Occipital lobe (tissue), 2 donors: ENCODE results near the gene CRIP3. TPM values are rescaled to one million over a fixed set of nuclear protein-coding genes. Genes with fewer than 3 reads are reported as not detected.
"Not testable (repeated sequence)": the region's sequence is repeated elsewhere in the genome, so short reads cannot be mapped to it uniquely, and the experiment has no call there.

ENCODE experiments used
- DNase-seq: peaks from one replicate; lab custom pipeline; 2025; lab: John Stamatoyannopoulos, UW
- total RNA-seq: library from RNA; depleted of rRNA; stranded (reverse); fragments of >200 nt; gene quantifications from one replicate; pipeline ENCODE4 v1.2.3, GENCODE V29; 2014

Gene CRIP3, protein sequence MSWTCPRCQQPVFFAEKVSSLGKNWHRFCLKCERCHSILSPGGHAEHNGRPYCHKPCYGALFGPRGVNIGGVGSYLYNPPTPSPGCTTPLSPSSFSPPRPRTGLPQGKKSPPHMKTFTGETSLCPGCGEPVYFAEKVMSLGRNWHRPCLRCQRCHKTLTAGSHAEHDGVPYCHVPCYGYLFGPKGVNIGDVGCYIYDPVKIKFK
- 3.9 TPM for total RNA-seq

DNA sequence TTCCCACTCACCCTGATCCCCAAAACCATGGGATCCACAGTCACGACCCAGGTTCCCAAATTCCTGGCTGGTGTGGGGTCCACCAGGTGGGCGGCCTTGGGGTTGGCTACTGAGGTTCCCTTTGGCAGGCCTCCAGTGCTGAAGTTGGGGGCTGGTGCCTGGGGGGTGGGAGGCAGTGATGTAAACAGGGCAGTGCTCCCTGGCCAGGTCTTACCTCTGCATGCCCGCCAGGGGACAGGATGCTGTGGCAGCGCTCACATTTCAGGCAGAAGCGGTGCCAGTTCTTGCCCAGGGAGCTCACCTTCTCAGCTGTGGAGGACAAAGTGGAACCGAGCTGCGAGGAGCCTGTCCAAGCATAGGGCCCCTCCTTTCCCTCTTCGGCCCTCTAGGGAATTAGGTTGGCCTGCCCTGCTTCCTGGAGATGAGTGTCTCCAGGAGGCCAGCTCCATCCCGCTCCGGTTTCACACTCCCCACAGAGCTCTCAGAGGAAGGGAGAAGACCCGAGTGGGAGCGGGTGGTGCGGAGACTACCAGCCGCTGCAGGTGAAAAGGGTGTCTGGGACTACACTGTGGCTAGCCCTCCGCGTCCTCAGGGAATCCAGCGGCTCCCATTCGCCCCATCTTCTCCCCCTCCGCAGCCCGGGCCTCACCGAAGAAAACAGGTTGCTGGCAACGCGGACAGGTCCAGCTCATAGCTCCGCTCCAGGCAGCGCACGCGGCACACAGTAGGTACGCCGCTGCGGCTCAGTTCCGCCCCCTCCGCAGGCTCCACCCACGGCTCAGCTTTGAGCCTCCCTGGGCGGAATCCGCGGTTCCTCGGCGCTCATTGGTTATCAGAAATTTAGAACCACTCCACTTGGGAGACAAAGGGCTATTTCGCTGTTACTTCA lies at the start of gene CRIP3:
TSS of gene CRIP3 (minus strand) at position 726 of the 889 bp plus-strand sequence. CDS start at position 692, 34 bp downstream.
- peak; percentile 41 for DNase-seq

DNA sequence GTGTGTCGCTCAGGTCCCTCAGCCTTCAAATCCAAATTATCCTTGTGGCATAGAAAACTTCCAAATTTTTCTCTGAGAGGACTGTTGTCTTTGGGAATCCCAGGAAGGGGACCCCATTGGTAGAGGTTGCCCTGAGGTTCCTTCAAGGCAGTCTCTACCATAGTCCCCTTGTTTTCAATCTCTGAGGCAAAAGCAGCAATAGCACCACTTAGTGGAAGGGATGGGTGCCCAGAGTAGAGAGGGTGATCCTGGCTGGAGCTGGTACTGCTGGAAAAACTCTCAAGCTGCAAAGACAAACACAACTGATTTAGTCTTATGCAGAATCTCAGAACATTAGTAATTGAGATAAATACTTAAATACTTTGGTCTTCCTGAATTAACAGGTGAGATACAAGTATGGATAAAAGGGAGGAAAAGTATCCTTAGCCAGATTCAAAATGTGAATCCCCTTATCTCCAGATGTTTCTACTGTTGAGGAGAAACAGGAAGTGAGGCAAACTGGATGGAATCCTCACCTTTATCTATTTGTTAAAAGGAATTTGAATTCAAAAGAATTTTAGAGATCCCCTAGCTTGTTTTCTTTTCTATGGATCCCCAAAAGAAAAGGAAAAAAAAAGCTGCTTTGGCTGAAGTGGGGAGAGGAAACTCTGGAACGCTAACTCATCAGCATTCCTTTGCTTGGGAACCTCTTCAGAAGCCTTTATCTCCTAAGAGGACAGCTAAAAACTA lies 47.4 kb upstream of the CRIP3 start:
- DNase-seq = no peak

DNA sequence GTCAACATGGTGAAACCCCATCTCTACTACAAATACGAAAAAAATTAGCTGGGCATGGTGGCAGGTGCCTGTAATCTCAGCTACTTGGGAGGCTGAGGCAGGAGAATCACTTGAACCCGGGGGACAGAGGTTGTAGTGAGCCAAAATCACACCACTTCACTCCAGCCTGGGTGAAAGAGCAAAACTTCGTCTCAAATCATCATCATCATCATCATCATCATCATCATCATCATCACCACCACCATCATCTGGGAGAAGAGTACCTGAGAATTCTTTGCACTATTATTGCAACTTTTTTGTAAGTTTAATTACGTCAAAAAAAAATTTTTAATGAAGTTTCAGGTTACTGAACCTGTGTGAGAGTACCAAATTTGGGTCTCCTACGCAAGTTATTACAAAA lies 43.3 kb upstream of the CRIP3 start:
- not testable (repeated sequence) for DNase-seq

DNA sequence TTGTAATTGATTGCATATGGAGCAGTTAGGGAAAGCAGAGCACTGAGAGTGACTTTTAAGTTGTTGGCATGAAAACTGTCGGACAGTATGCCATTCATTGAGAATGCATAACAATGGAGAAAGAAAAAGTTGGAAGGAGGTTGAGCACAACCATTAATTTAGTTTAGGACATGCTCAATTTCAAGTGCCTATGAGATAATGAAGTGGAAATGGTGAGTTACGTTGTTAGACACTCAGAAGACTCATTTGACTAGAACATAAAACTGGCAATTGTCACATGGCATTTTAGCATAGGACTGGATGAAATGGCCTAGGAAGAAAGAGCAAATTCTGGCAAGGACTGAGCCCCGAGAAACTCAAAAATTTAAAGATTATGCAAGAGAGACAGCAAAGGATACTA lies 38.8 kb upstream of the CRIP3 start:
- no peak for DNase-seq

DNA sequence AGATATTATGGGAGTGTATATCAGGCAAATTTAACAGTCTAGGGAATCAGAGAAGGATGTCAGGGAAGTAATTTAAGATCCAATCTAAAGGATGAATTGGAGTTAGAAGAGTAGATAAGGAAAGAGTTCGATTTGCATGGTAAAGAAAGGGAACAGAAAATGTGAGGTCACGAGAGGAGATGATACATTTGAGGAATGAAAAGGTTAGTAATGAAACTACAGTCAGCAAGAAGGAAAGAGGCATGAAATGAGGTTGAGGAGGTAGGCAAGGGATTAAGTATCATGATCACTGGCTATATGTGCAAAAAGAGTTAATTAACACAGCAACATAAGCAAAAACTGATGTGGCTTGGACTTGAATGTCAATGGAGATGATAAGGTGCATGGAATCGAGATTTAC lies 38.4 kb upstream of the CRIP3 start:
- DNase-seq = no peak

DNA sequence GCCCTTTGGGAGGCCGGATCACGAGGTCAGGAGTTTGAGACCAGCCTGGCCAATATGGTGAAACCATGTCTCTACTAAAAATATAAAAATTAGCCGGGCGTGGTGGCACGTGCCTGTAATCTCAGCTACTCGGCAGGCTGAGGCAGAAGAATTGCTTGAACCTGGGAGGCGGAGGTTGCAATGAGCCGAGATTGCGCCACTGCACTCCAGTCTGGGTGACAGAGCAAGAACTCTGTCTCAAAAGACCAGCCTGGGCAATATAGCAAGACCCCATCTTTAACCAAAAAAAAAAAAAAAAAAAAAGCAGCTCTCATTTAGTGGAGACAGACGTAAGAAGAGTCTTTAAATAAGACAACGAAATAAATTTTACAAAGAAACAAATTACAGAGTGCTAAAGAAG lies 37.6 kb upstream of the CRIP3 start:
- DNase-seq = not testable (repeated sequence)

DNA sequence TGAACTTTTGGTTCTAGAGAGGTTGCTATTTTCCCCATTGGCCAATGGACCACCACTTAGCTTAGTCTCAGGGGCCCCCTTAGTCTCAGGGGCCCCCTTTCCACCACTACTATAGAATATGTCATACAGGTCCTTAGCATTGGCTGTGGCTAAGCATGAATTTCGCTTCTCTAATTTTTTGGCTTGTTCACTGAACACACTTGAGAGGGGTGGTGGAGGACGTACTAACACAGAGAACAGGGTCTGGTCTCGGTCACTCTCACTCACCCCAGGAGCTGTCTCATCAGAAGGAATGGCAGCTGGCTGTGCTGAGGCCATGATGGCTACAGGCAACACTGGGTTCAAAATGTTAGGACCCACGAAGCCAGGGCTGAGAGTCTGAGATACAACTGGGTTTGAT lies 30.5 kb upstream of the CRIP3 start:
- no peak for DNase-seq

DNA sequence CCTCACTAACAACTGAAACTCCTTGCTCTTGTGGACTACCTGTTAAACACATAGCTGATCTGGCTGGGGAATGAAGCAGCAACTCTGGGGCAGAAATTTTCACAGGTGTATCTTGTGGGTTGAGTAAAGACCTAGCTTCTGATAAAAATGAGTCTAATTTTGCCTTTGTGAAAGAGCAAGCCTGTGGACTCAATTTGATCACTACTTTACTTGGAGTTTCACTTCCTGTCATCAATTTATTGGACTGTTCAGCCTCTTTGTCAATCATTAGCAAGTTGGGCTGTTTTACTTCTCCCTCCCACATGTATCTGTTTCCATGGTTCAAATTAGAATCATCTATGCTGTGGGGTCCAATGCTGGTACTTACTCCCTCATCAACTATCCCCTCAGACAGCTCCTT lies 29.6 kb upstream of the CRIP3 start:
- DNase-seq = no peak

DNA sequence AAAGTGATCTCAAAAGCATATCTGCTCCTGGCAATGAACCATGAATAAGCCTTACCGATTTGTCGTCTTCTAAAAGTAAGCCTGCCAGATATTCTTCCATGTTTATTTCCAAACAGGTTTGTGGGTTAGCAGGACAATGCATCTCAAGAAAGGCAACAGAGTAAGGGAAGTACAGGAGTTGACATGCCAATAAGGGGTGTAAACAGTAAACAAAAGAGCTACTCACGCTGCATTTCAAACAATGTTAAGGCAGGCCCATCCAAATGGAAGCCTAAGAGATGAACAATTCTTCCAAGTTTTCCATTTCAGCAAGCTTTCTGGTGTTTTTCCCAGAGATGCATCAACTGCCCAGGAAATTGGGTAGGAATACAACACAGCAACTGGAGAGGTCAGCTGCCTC lies 27.8 kb upstream of the CRIP3 start:
- DNase-seq = no peak

DNA sequence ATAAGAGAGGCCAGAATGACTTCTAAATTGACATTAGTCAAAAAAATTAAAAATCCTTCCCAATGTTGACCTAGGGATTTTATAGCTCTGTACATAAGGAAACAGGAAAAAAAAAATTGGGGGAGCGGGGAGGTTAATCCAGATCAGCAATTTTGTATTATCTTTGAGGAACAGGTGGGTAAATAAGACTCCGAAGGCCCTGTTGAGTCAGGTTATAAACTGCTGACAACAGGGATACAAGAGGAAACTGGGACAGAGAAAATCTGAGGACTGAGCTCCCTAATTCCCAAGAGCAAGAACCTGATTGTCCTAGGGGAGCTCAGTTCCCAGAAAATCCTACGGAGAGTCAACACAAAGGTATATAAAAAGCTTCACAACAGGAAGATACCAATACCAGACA lies 26.8 kb upstream of the CRIP3 start:
- DNase-seq = no peak

DNA sequence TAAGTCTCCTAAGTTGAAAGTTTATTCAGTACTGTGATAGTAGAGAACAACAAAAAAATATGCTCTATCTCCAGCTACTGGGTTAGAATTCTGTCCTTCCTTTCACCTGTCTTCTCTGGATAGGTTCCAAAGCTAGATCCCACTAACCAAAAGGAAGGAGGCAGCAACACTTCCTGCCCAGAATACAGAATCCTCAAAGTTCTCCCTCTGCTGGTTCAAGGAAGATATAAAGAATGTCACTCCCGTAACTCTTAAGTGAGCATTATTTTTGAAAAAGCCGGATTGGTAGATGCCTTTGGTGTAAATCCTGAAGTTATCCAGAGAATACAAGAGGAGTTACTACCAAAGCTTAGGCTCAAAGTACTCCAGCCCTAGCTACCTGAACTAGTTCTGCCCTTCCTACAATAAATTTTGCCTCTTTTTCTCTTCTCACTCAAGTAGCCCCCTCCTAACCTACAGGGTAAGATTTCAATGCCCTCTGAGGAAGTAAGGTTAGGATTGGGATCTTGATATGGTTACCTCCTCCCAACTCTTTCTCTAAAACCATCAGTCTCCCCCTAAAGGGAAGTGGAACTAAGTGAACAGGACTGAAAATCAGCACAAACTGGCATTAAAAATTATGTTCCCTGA lies 26.0 kb upstream of the CRIP3 start:
- DNase-seq = no peak

DNA sequence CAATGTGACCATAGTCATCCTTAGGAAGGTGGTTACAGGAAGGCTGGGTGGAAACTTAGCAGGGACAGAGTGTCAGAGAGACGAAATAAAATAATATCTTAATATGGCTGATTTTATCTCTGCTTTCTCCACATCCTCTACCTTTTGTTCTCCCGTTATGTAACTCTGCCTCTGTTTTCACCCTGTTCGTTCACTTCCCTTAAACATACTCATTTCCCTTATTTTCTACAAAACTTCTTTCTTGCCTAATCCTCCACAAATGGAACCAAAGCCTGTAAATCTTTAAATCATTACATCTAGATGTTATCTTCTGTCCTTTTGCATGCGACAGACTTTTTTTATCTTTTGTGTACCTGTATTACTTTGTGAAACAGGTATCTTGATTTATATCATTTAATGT lies 23.3 kb upstream of the CRIP3 start:
- DNase-seq = no peak

DNA sequence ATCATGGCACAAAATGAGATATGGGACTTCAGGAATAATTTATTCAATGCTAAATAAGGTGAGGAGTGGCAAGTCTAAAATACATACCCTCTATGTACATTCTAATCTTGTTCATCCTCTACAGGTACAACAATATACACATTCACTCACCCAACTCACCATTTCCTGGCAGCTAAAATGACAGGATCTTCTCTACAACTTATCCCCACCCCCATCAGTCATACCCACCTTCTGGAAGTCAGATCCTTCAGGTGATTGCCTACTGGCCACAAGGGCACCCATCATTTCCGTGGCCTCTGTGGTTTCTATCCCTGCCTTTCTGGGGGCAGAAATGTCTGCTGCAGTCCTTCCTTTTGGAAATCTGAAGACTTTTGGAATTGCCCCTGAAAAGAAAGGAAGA lies 22.8 kb upstream of the CRIP3 start:
- DNase-seq = no peak

DNA sequence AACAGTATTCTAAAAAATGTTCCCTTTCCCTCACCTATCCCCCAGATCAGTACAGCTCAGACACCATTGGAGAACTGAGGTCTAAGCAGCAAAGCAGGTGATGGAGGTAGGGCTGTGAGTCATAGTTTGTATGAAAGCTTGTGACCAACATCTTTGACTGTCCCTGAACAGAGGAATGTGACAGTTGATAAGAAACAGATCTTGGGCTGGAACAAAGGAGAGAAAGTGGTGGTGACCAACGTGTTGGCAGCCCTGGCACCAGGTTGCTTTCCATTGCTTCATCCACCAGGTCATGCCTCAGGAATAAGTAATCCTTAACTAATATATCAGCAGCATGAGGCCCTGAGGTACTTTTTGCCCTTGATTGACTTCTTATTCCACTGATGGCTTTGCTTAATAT lies 19.9 kb upstream of the CRIP3 start:
- no peak for DNase-seq

DNA sequence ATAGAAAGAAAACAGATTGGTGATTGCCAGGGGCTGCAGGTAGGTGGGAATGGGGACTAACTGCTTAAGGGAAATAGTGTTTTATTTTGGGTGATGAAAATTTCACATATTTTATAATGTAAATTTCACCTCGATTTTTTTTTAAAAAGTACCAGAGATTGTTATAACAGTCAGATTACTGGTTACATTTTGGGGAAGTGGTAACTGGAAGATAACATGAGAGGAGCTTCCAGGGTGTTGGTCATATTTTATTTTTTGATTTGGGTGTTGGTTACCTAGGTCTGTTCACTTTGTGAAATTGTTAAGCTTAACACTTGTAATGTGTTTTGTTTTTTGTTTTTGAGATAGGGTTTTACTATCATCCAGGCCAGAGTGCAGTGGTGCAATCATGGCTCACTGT lies 17.2 kb upstream of the CRIP3 start:
- no peak for DNase-seq

DNA sequence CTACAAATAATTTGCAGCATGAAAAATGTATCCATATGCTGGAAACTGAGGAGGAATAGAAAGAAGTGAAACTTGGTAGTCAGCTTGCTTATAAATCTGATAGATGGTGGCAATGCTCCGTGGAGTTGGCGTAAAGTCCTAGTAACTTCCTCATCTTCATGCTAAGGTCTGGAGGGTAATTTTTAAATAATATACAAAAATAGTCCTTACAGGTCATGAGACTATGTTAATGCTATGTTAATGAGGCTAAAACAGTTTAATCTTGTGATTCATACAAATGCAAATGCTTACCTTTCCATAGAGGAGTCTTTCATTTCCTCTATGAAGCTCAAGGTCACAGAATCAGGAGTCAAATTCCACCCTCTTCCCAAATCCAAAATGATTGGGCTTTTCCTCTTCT lies 9.4 kb upstream of the CRIP3 start:
- DNase-seq = no peak

DNA sequence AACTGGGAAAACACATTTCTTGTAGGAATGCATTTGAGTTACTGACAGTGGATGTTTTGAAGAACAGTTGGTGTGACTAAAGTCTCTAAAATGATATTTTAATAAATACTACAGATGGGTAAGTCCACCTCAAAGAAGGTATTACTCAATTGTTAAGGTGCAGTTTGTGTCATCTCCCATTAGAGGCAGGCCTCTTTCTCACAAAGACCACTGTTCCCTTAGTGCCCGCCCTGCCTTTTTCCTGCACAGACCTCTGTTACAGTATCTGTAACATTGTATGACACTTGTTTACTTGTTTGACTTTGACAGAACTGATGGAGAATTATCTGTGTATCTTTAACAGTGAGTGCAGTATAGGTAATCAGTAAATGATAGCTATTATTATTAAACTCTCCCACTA lies 5.2 kb upstream of the CRIP3 start:
- DNase-seq = no peak

DNA sequence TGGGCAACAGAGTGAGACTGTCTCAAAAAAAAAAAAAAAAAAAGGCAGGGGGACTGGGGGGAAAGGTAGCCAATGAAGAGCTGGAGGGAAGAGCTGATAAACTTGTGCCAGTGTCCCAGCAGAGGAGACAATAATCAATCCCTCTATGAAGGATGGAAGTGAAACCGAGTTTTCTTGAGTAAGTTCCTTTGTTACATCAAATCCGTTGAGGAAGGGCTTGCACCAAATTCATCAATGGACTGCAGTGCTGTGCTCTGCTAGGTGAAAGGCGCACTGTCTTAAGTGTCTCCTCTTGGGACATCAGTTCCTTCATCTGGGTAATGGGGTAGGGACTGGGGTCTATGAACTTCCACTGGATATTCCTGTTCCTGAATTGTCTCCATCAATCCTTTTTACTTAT lies 3.0 kb upstream of the CRIP3 start:
- no peak for DNase-seq

DNA sequence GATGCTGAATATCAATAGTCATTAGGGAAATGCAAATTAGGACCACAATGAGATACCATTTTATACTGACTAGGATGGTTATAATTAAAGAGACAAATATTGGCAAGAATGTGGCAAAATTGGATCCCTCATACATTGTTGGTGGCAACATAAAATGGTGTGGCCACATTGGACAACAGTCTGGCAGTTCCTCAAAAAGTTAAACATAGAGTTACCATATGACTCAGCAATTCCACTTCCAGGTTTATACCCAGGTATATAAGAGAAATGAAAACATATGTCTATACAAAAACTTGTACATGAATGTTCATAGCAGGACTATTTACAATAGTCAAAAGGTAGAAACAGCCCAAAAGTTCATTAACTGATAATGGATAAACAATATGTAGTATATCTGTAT lies 2.0 kb upstream of the CRIP3 start:
- DNase-seq = no peak

DNA sequence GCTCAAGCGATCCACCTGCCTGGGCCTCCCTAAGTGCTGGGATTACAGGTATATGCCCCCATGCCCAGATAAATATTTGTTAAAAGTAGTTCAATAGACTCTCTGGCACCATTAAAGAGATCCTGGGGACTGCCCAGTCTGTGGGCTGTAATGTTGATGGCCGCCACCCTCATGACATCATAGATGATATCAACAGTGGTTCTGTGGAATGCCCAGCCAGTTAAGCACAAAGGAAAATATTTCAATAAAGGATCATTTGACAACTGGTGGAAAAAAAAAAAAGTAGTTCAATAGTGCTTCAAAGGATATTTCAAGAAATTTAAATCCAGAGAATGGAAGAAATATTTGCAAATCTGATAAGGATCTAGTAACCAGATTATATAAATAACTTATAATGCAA lies 1.5 kb upstream of the CRIP3 start:
- DNase-seq = no peak

DNA sequence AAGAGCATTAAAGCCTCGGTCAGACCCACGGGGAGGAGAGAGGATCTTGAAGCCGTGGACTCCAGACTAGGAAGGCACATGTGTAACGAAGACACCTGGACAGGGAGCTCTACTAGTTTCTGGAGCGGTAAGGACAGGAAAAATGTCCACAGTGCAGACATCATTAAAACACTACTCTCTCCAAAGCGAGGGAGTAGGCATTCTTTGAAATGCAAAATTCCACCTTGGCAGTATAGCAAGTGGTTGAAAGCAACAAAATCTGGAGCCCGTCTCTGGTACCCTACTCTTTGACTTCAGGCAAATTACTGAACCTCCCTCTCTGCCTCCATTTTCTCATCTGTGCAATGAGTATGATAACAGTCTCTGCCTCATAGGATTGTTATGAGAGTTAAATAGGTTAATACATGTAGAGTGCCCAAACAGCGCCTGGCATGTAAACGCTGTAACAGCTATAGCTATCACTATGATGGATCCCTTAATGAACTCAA lies 408 bp upstream of the CRIP3 start:
- no peak for DNase-seq
